ENCODE results near the gene GLIS2.

DNA sequence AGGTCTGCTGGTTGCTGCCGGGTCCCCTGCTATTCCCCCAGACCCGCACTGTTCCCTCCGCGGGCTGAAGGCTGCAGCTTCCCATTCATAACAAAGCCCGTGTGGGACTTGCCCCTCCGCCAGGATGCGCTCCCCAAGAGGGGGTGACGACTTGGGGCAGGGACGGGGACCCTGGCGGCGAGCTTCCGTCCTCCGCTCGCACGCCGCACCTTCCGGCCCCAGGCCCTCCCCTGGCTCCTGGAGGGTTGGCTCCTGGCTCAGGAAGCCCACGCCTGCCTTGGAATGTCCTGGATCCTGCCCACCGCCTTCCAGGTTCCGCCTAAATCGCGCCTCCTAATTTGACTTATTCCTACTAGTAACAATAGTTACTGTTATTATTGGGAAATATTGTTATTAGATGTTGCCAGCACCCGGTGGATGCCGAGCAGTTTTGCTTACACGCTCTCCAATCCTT is 42.0 kb upstream of the GLIS2 start:
- TF ChIP-seq, protein P1, sequence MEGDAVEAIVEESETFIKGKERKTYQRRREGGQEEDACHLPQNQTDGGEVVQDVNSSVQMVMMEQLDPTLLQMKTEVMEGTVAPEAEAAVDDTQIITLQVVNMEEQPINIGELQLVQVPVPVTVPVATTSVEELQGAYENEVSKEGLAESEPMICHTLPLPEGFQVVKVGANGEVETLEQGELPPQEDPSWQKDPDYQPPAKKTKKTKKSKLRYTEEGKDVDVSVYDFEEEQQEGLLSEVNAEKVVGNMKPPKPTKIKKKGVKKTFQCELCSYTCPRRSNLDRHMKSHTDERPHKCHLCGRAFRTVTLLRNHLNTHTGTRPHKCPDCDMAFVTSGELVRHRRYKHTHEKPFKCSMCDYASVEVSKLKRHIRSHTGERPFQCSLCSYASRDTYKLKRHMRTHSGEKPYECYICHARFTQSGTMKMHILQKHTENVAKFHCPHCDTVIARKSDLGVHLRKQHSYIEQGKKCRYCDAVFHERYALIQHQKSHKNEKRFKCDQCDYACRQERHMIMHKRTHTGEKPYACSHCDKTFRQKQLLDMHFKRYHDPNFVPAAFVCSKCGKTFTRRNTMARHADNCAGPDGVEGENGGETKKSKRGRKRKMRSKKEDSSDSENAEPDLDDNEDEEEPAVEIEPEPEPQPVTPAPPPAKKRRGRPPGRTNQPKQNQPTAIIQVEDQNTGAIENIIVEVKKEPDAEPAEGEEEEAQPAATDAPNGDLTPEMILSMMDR (conservative IDR thresholded peaks at IDR 0.05 in 1 of 2, IDR thresholded peaks at IDR 0.05 in 1 of 2; ENCODE audit: low read depth in 1 of 2, low read length in 2 of 2), result peak; percentile 42 to 49
- no peak for TF ChIP-seq EZH2 (IDR thresholded peaks at IDR 0.05; ENCODE audit: low read length, missing control alignments)

Data from fibroblast of lung (primary cell).